HepG2 (cell line): ENCODE measurements around the gene CCBE1. TPM values are rescaled to one million over a fixed set of nuclear protein-coding genes. Genes with fewer than 3 reads are reported as not detected.

Experiments used
- CENPX ChIP-seq: sonication (generic); formaldehyde crosslinking; IDR thresholded peaks from 2 replicates; pipeline ENCODE4 v1.9.0; 2021; ENCODE audit warnings: mild to moderate bottlenecking, missing genetic modification reagents, moderate library complexity
- CHD4 ChIP-seq: fragments of 200-600 bp; sonication (generic); IDR thresholded peaks from 2 replicates; pipeline ENCODE4 v1.7.0; 2017; ENCODE audit warnings: mild to moderate bottlenecking, low read length, borderline replicate concordance
- GABPA ChIP-seq, 2 experiments: IDR thresholded peaks; 2 replicates each; pipeline ENCODE4 v1.6.1; 2011 to 2016; ENCODE audit warnings: low read depth in 2 of 2, low read length in 1 of 2, missing biosample characterization in 1 of 2, missing genetic modification characterization in 1 of 2
- GATAD2A ChIP-seq: IDR thresholded peaks from 2 replicates; pipeline ENCODE4 v1.6.1; 2016
- GTF2F1 ChIP-seq: fragments of 150-350 bp; IDR thresholded peaks from 2 replicates; pipeline ENCODE4 v1.6.1; 2014; ENCODE audit warnings: low read length
- HNRNPLL ChIP-seq: fragments of 200-400 bp; formaldehyde crosslinking; IDR thresholded peaks from 2 replicates; pipeline ENCODE4 v1.6.1; 2017; ENCODE audit warnings: mild to moderate bottlenecking, low read depth, low read length; ENCODE audit not compliant: poor library complexity, severe bottlenecking
- IRX3 ChIP-seq: sonication (generic); formaldehyde crosslinking; IDR thresholded peaks from 2 replicates; pipeline ENCODE4 v1.8.1; 2023; ENCODE audit warnings: mild to moderate bottlenecking, low read depth, missing genetic modification reagents, borderline replicate concordance
- ISL2 ChIP-seq: sonication (generic); formaldehyde crosslinking; IDR thresholded peaks from 2 replicates; pipeline ENCODE4 v1.5.0; 2020; ENCODE audit warnings: missing genetic modification reagents
- LCORL ChIP-seq, 2 experiments: fragments of 450-650 bp in 1 of 2; sonication (generic) in 1 of 2; formaldehyde crosslinking in 1 of 2; IDR thresholded peaks; 2 replicates each; pipeline versions ENCODE4 v1.5.0 to v1.6.1; 2017 to 2020; ENCODE audit warnings: antibody characterized with exemption in 1 of 2, missing genetic modification reagents in 1 of 2
- MTF2 ChIP-seq: sonication (generic); formaldehyde crosslinking; IDR thresholded peaks from 2 replicates; pipeline ENCODE4 v1.5.0; 2020; ENCODE audit warnings: missing genetic modification reagents, borderline replicate concordance
- NCOA2 ChIP-seq: sonication (generic); formaldehyde crosslinking; IDR thresholded peaks from 2 replicates; pipeline ENCODE4 v1.8.0; 2022; ENCODE audit warnings: inconsistent platforms
- NFE2 ChIP-seq: sonication (generic); formaldehyde crosslinking; IDR thresholded peaks from 2 replicates; pipeline ENCODE4 v1.4.0; 2020; ENCODE audit warnings: missing genetic modification reagents
- NFIB ChIP-seq: sonication (generic); formaldehyde crosslinking; IDR thresholded peaks from 2 replicates; pipeline ENCODE4 v1.9.0; 2021; ENCODE audit warnings: missing genetic modification reagents, mild to moderate bottlenecking, borderline replicate concordance
- NFRKB ChIP-seq: fragments of 450-650 bp; IDR thresholded peaks from 2 replicates; pipeline ENCODE4 v1.6.1; 2017
- NFYB ChIP-seq: sonication (generic); formaldehyde crosslinking; IDR thresholded peaks from 2 replicates; pipeline ENCODE4 v1.4.0; 2020; ENCODE audit warnings: missing genetic modification reagents
- PHF5A ChIP-seq: IDR thresholded peaks from one replicate; pipeline ENCODE4 v1.6.1; 2018; ENCODE audit warnings: low read depth, missing genetic modification reagents; ENCODE audit not compliant: unreplicated experiment
- SRSF9 ChIP-seq: fragments of 200-400 bp; formaldehyde crosslinking; IDR thresholded peaks from 2 replicates; pipeline ENCODE4 v1.6.1; 2018; ENCODE audit warnings: borderline replicate concordance, mild to moderate bottlenecking, low read depth, low read length; ENCODE audit not compliant: insufficient read depth, poor library complexity, severe bottlenecking
- SSRP1 ChIP-seq: IDR thresholded peaks from 2 replicates; pipeline ENCODE4 v1.6.1; 2016; ENCODE audit warnings: control low read depth
- SUZ12 ChIP-seq: fragments of 150-350 bp; IDR thresholded peaks from 2 replicates; pipeline ENCODE4 v1.6.1; 2014; ENCODE audit warnings: low read depth, low read length
- TAF1 ChIP-seq: sonication (generic); formaldehyde crosslinking; IDR thresholded peaks from 2 replicates; pipeline ENCODE4 v1.4.0; 2020; ENCODE audit warnings: missing genetic modification reagents
- ZNF446 ChIP-seq: sonication (generic); formaldehyde crosslinking; IDR thresholded peaks from 2 replicates; pipeline ENCODE4 v1.5.0; 2020; ENCODE audit warnings: mild to moderate bottlenecking, missing genetic modification reagents
- ZNF552 ChIP-seq: sonication (generic); formaldehyde crosslinking; IDR thresholded peaks from 2 replicates; pipeline ENCODE4 v1.9.0; 2022; ENCODE audit warnings: missing genetic modification reagents, mild to moderate bottlenecking, borderline replicate concordance
- ZSCAN22 ChIP-seq: sonication (generic); formaldehyde crosslinking; IDR thresholded peaks from 2 replicates; pipeline ENCODE4 v1.4.0; 2020; ENCODE audit warnings: mild to moderate bottlenecking, missing genetic modification reagents
- polyA plus RNA-seq, 8 experiments: library from polyadenylated mRNA; depleted of rRNA in 3 of 8; stranded (reverse) in 7 of 8; unstranded in 1 of 8; fragments of >200 nt; fragmentation: Illumina TruSeq in 4 of 8; extraction: Trizol in 4 of 8; gene quantifications; 2 replicates each; pipeline versions ENCODE4 v1.2.1 to v1.2.3, GENCODE V29; 2011 to 2016; ENCODE audit warnings: low read depth in 4 of 8, missing spikeins in 1 of 8, mixed read lengths in 1 of 8; ENCODE audit not compliant: insufficient read depth in 1 of 8
- total RNA-seq, 5 experiments: library from RNA; depleted of rRNA; stranded (reverse); fragments of >200 nt; fragmentation: Illumina TruSeq; extraction: Trizol; gene quantifications; 2 replicates each; pipeline ENCODE4 v1.2.3, GENCODE V29; 2016; ENCODE audit warnings: low read depth in 1 of 5
- TF ChIP-seq, protein P1 (sequence below): sonication (generic); formaldehyde crosslinking; IDR thresholded peaks from 2 replicates; pipeline ENCODE4 v1.8.0; 2022; ENCODE audit warnings: missing genetic modification reagents, mild to moderate bottlenecking, moderate library complexity, borderline replicate concordance
- TF ChIP-seq, protein P2 (sequence below): IDR thresholded peaks from 2 replicates; pipeline ENCODE4 v1.6.1; 2016; ENCODE audit warnings: missing genetic modification reagents, missing compliant biosample characterization
- TF ChIP-seq, protein P3 (sequence below): sonication (generic); formaldehyde crosslinking; IDR thresholded peaks from 2 replicates; pipeline ENCODE4 v1.5.0; 2020; ENCODE audit warnings: missing genetic modification reagents
- TF ChIP-seq, protein P4 (sequence below): sonication (generic); formaldehyde crosslinking; IDR thresholded peaks from 2 replicates; pipeline ENCODE4 v1.8.1; 2022; ENCODE audit warnings: mild to moderate bottlenecking, missing genetic modification reagents
- TF ChIP-seq, protein P5 (sequence below): IDR thresholded peaks from 2 replicates; pipeline ENCODE4 v1.6.1; 2016; ENCODE audit warnings: mild to moderate bottlenecking, missing biosample characterization, missing genetic modification reagents

CCBE1 gene
- total and polyA plus RNA-seq, 2 of the 13 experiments (the other 11 are each of a cell fraction or from before 2014, with no cell fraction given): not detected

DNA sequence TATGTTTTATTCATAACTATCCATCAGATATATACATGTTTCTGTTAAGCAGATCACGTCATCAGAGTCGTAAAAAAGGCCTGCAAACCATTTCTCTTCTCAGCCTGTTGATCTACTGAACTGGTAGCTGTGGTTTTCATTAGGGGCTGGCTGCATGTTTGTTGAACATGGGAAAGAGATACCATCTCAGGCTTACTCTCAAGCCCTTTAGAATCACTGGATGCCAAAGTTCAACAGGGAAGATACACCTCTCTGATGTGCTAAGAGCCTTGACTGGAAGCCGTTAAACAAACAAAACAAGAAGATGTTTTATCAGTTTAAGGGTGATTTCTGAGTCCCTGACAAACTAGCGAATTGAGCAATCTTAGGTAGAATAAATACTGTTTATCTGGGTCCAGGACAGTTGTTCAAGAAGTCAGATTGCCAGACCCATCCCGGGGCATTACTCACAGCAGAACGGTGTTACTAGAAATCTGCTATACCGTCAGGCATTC lies 243.7 kb downstream of the CCBE1 start (continued):
- TF ChIP-seq SRSF9 (no peak), SSRP1 (peak; percentile 63; the same call in 1 of the 2 replicates), ZSCAN22 (CRISPR knock-in tag) (no peak), PHF5A (CRISPR knock-in tag) (no peak), GATAD2A (peak; percentile 97), CHD4 (no peak), LCORL (IDR thresholded peaks at IDR 0.05) (no peak), LCORL (CRISPR knock-in tag; IDR thresholded peaks at IDR 0.05) (peak; percentile 77), TAF1 (CRISPR knock-in tag) (no peak), ZNF552 (CRISPR knock-in tag) (no peak), ZNF446 (no peak), GABPA (IDR thresholded peaks at IDR 0.05; ENCODE audit: low read depth, low read length) (no peak), GABPA (CRISPR knock-in tag; IDR thresholded peaks at IDR 0.05; ENCODE audit: low read depth) (0 out of 2 replicates have a peak, but pooled peaks have one; percentile 41), MTF2 (CRISPR knock-in tag) (no peak), NFIB (no peak), NFYB (CRISPR knock-in tag) (no peak), NFRKB (no peak), GTF2F1 (no peak), IRX3 (CRISPR knock-in tag) (no peak), NCOA2 (CRISPR knock-in tag) (peak; percentile 91), HNRNPLL (no peak), CENPX (CRISPR knock-in tag) (no peak), ISL2 (CRISPR knock-in tag) (peak; percentile 96), SUZ12 (no peak), NFE2 (no peak)
- TF ChIP-seq, protein P1, sequence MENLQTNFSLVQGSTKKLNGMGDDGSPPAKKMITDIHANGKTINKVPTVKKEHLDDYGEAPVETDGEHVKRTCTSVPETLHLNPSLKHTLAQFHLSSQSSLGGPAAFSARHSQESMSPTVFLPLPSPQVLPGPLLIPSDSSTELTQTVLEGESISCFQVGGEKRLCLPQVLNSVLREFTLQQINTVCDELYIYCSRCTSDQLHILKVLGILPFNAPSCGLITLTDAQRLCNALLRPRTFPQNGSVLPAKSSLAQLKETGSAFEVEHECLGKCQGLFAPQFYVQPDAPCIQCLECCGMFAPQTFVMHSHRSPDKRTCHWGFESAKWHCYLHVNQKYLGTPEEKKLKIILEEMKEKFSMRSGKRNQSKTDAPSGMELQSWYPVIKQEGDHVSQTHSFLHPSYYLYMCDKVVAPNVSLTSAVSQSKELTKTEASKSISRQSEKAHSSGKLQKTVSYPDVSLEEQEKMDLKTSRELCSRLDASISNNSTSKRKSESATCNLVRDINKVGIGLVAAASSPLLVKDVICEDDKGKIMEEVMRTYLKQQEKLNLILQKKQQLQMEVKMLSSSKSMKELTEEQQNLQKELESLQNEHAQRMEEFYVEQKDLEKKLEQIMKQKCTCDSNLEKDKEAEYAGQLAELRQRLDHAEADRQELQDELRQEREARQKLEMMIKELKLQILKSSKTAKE: no peak; the same call in 1 of the 2 replicates
- TF ChIP-seq, protein P2, sequence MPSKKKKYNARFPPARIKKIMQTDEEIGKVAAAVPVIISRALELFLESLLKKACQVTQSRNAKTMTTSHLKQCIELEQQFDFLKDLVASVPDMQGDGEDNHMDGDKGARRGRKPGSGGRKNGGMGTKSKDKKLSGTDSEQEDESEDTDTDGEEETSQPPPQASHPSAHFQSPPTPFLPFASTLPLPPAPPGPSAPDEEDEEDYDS (CRISPR knock-in tag): no peak
- TF ChIP-seq, protein P3, sequence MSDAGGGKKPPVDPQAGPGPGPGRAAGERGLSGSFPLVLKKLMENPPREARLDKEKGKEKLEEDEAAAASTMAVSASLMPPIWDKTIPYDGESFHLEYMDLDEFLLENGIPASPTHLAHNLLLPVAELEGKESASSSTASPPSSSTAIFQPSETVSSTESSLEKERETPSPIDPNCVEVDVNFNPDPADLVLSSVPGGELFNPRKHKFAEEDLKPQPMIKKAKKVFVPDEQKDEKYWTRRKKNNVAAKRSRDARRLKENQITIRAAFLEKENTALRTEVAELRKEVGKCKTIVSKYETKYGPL (CRISPR knock-in tag): no peak
- TF ChIP-seq, protein P4, sequence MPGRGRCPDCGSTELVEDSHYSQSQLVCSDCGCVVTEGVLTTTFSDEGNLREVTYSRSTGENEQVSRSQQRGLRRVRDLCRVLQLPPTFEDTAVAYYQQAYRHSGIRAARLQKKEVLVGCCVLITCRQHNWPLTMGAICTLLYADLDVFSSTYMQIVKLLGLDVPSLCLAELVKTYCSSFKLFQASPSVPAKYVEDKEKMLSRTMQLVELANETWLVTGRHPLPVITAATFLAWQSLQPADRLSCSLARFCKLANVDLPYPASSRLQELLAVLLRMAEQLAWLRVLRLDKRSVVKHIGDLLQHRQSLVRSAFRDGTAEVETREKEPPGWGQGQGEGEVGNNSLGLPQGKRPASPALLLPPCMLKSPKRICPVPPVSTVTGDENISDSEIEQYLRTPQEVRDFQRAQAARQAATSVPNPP (CRISPR knock-in tag): 0 out of 2 replicates have a peak, but pooled peaks have one; percentile 63
- TF ChIP-seq, protein P5, sequence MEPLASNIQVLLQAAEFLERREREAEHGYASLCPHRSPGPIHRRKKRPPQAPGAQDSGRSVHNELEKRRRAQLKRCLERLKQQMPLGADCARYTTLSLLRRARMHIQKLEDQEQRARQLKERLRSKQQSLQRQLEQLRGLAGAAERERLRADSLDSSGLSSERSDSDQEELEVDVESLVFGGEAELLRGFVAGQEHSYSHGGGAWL (CRISPR knock-in tag): no peak
